B cell (primary cell): Measurements from ENCODE around the gene ITPKC. TPM values are rescaled to one million over a fixed set of nuclear protein-coding genes. Genes with fewer than 3 reads are reported as not detected.

Source experiments
- ATAC-seq: fragments of 200-7000 bp; cut with Tn5 transposase; one replicate; pipeline ENCODE4 v1.10.0; 2021; ENCODE audit warnings: low read depth, mild to moderate bottlenecking, moderate number of reproducible peaks, moderate library complexity
- CTCF ChIA-PET: fragments of 350-600 bp; sonication (Branson Sonifier 250); formaldehyde crosslinking; loops from one replicate; lab custom pipeline; 2021; ENCODE audit warnings: antibody characterized with exemption, inconsistent platforms; lab: Charles Lee
- POLR2A ChIA-PET: fragments of 350-600 bp; sonication (Branson Sonifier 250); formaldehyde crosslinking; loops from one replicate; lab custom pipeline; 2021; ENCODE audit warnings: antibody characterized with exemption; lab: Charles Lee
- DNase-seq: peaks from one replicate; pipeline ENCODE4 v3.0.0; 2013
- H2AFZ ChIP-seq: 2 replicates; pipeline ENCODE4 v1.6.1; 2012; ENCODE audit warnings: mild to moderate bottlenecking, low read depth, low read length; ENCODE audit not compliant: insufficient read depth, poor library complexity, severe bottlenecking
- H3K27ac ChIP-seq, 2 donors: 1 replicate in 1 of 2; 2 replicates in 1 of 2; pipeline ENCODE4 v1.5.1; 2012 to 2013; ENCODE audit warnings: low read length in 2 of 2, mild to moderate bottlenecking in 2 of 2, moderate library complexity in 1 of 2
- H3K27me3 ChIP-seq, 4 experiments: fragments of 200-600 bp in 1 of 4; sonication (generic) in 1 of 4; replicated peaks in 1 of 4; 1 replicate in 2 of 4; 2 replicates in 2 of 4; pipeline versions ENCODE4 v1.6.1 to v1.7.0; 2013 to 2016; ENCODE audit warnings: low read length in 3 of 4, mild to moderate bottlenecking in 2 of 4, mixed read lengths in 1 of 4, moderate library complexity in 1 of 4; ENCODE audit not compliant: insufficient read depth in 4 of 4, control insufficient read depth in 3 of 4; ENCODE audit errors: control extremely low read depth in 1 of 4
- H3K36me3 ChIP-seq, 2 experiments: replicated peaks in 1 of 2; 1 replicate in 1 of 2; 2 replicates in 1 of 2; pipeline versions ENCODE4 v1.6.1 to v1.7.1; 2013; ENCODE audit warnings: low read length in 1 of 2; ENCODE audit not compliant: insufficient read depth in 2 of 2, control insufficient read depth in 1 of 2; ENCODE audit errors: control extremely low read depth in 1 of 2, extremely low read depth in 1 of 2
- H3K4me1 ChIP-seq, 2 donors: fragments of 200-600 bp in 1 of 2; sonication (generic) in 1 of 2; 1 replicate in 1 of 2; 2 replicates in 1 of 2; pipeline versions ENCODE4 v1.5.1 to v1.6.1; 2013 to 2017; ENCODE audit warnings: low read length in 2 of 2; ENCODE audit not compliant: control insufficient read depth in 2 of 2, insufficient read depth in 2 of 2
- H3K4me2 ChIP-seq: replicated peaks from 2 replicates; pipeline ENCODE3; 2012; ENCODE audit warnings: mild to moderate bottlenecking, low read depth, low read length; ENCODE audit not compliant: poor library complexity, severe bottlenecking
- H3K4me3 ChIP-seq, 5 experiments: fragments of 200-600 bp in 1 of 5; sonication (generic) in 1 of 5; 1 replicate in 3 of 5; 2 replicates in 2 of 5; pipeline versions ENCODE4 v1.5.1 to v1.7.0; 2011 to 2016; ENCODE audit warnings: low read length in 4 of 5, mild to moderate bottlenecking in 4 of 5, low read depth in 2 of 5, control low read depth in 1 of 5, moderate library complexity in 1 of 5; ENCODE audit not compliant: insufficient read depth in 1 of 5; ENCODE audit errors: control extremely low read depth in 1 of 5, extremely low read depth in 1 of 5
- H3K79me2 ChIP-seq: fragments of 200-600 bp; sonication (generic); one replicate; pipeline ENCODE4 v1.6.0; 2016; ENCODE audit warnings: low read length; ENCODE audit not compliant: control insufficient read depth, insufficient read depth
- H3K9ac ChIP-seq: fragments of 200-600 bp; sonication (generic); 2 replicates; pipeline ENCODE4 v1.6.1; 2017; ENCODE audit warnings: mild to moderate bottlenecking, low read length, moderate library complexity
- H3K9me3 ChIP-seq, 3 donors: one replicate each; pipeline versions ENCODE4 v1.6.1 to v1.7.1; 2013; ENCODE audit warnings: low read length in 2 of 3; ENCODE audit not compliant: control insufficient read depth in 2 of 3, insufficient read depth in 1 of 3; ENCODE audit errors: control extremely low read depth in 1 of 3
- H4K20me1 ChIP-seq: 2 replicates; pipeline ENCODE4 v1.6.0; 2012; ENCODE audit warnings: mild to moderate bottlenecking, low read length; ENCODE audit not compliant: insufficient read depth, control insufficient read depth, poor library complexity, severe bottlenecking
- H3K27ac Mint-ChIP-seq: one replicate; pipeline ENCODE4 v1.8.0; 2021; ENCODE audit warnings: mixed read lengths
- H3K27me3 Mint-ChIP-seq: one replicate; pipeline ENCODE4 v1.8.0; 2021; ENCODE audit warnings: mixed read lengths
- H3K4me1 Mint-ChIP-seq: one replicate; pipeline ENCODE4 v1.8.0; 2021; ENCODE audit warnings: mixed read lengths
- H3K4me3 Mint-ChIP-seq: one replicate; pipeline ENCODE4 v1.8.0; 2021; ENCODE audit warnings: mixed read lengths
- H3K9me3 Mint-ChIP-seq: one replicate; pipeline ENCODE4 v1.8.0; 2022; ENCODE audit warnings: mixed read lengths; ENCODE audit not compliant: insufficient read depth
- EZH2 ChIP-seq: IDR thresholded peaks from 2 replicates; pipeline ENCODE4 v1.6.1; 2012; ENCODE audit warnings: borderline replicate concordance, low read depth, mild to moderate bottlenecking, moderate library complexity, low read length; ENCODE audit not compliant: insufficient read depth, poor library complexity, severe bottlenecking
- WGBS: methylation state at CpG from one replicate; pipeline ENCODE4 v1.1.5; 2013; ENCODE audit warnings: missing lambda C conversion rate; ENCODE audit not compliant: insufficient coverage; 5-methylcytosine and 5-hydroxymethylcytosine counted together
- intact Hi-C: fragments of 100-400 bp; cut with micrococcal nuclease; formaldehyde crosslinking; loops from one replicate; pipeline ENCODE4 v1.10.0; 2022
- polyA plus RNA-seq: library from polyadenylated mRNA; depleted of rRNA; stranded (reverse); fragments of >200 nt; gene quantifications from 2 replicates; pipeline ENCODE4 v1.2.3, GENCODE V29; 2012
- total RNA-seq, 2 donors: library from RNA; stranded (reverse); fragments of 120-200 nt in 1 of 2; gene quantifications; 1 replicate in 1 of 2; 2 replicates in 1 of 2; pipeline versions ENCODE4 v1.2.3 to v1.2.4, GENCODE V29; 2013 to 2022
- TF ChIP-seq, protein P1 (sequence below): fragments of 200-600 bp; IDR thresholded peaks from one replicate; pipeline ENCODE4 v1.8.0; 2022; ENCODE audit warnings: antibody characterized with exemption, mild to moderate bottlenecking

Gene ITPKC
- total and polyA plus RNA-seq, 2 donors (not counting 1 experiment from before 2014, with no cell fraction given): 8.7 to 16.0 TPM

DNA sequence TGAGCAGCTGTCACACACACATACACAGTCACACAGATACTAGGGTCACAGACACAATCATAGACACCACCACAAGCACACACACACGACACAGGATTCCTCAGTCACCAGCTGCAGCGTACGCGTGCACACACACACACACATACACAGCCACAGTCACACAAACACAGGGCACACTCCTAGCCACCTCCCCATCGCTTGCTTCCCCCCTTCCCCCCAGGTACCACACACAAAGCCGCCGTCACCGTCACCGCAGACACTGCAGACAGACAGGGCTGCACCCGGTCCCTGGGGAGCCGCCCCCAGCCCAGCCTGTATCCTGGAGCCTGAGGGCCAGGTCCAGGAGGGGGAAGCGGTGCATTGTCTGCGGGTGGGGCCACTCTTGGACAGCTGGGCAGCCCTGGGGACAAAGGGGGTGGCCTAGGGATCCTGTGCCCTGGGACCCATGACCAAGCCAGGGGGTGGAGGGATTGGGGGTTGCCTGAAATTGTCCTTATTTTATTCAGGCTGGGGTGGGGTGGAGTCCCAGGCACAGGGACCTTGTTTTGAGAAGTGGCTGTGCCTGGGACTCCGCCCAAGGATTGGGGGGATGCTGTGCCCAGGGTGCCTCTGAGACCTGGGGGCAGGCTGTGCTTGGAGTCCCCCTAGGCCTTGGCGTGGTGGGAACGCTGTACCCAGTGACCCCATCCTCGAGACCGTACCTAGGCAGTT is 27.4 kb upstream of the ITPKC start:
- intact Hi-C loops: loop anchor here (1.0 kb wide), 4 partner anchors 26 to 89 kb away; partner anchors contain the start of genes ACTMAP and RAB4B
- peak overlapping the region; percentile 6 to 28 for H3K27ac ChIP-seq
- CTCF ChIA-PET: interaction anchor here (1.4 kb wide), 1 partner anchor 55 kb away, joined by 3 read pairs; no protein-coding TSS in a partner anchor
- Mint-ChIP-seq H3K27ac (no peak overlapping the region), H3K27me3 (no peaks in the 10 kb centered on the region), H3K4me1 (peaks cover 15% of the 10 kb centered on the region), H3K9me3 (no peaks in the 10 kb centered on the region), H3K4me3 (no peak overlapping the region)
- TF ChIP-seq EZH2: no peak
- TF ChIP-seq, protein P1, sequence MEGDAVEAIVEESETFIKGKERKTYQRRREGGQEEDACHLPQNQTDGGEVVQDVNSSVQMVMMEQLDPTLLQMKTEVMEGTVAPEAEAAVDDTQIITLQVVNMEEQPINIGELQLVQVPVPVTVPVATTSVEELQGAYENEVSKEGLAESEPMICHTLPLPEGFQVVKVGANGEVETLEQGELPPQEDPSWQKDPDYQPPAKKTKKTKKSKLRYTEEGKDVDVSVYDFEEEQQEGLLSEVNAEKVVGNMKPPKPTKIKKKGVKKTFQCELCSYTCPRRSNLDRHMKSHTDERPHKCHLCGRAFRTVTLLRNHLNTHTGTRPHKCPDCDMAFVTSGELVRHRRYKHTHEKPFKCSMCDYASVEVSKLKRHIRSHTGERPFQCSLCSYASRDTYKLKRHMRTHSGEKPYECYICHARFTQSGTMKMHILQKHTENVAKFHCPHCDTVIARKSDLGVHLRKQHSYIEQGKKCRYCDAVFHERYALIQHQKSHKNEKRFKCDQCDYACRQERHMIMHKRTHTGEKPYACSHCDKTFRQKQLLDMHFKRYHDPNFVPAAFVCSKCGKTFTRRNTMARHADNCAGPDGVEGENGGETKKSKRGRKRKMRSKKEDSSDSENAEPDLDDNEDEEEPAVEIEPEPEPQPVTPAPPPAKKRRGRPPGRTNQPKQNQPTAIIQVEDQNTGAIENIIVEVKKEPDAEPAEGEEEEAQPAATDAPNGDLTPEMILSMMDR: no peak
- no peaks in the 10 kb centered on the region for H3K9me3 ChIP-seq
- H3K79me2 ChIP-seq: peaks cover 3% of the 10 kb centered on the region
- H3K4me2 ChIP-seq: peak overlapping the region; percentile 100
- no peaks in the 10 kb centered on the region for H4K20me1 ChIP-seq
- peak overlapping the region in 4 of 5 experiments; percentile 25 to 87 (median 66) for H3K4me3 ChIP-seq
- peaks cover 0 to 17% of the 10 kb centered on the region in 2 experiments for H3K36me3 ChIP-seq
- H2AFZ ChIP-seq: no peak overlapping the region
- ATAC-seq: peak; percentile 15
- peaks cover 44 to 51% of the 10 kb centered on the region in 2 donors for H3K4me1 ChIP-seq
- peak overlapping the region; percentile 78 for H3K9ac ChIP-seq
- H3K27me3 ChIP-seq: no peaks in the 10 kb centered on the region
- peak; percentile 82 for DNase-seq
- WGBS: 44% methylated on average over 17 of the region's 18 CpGs
- POLR2A ChIA-PET: interaction anchor here (0.6 to 1.3 kb wide), 3 partner anchors 84 to 89 kb away, joined by 3 to 8 read pairs (median 3); partner anchors contain the start of gene RAB4B
